Measurements from ENCODE around the gene VANGL2. TPM values are rescaled to one million over a fixed set of nuclear protein-coding genes. Genes with fewer than 3 reads are reported as not detected.
A peak's percentile ranks its signal among the peaks of the same experiment; 100 is the strongest.

The VANGL2 gene
- polyA plus RNA-seq, 1 donor from 2014 or later = 22.6 TPM

- Histone ChIP-seq H3K9ac (ENCODE audit: low read length) (no peak overlapping the region), H3K36me3 (ENCODE audit: insufficient read depth, low read length) (no peaks in the 10 kb centered on the region), H3K27ac (ENCODE audit: low read length) (peak overlapping the region; percentile 76), H3K4me2 (ENCODE audit: low read length) (no peak overlapping the region), H3K9me2 (ENCODE audit: insufficient read depth, low read length) (no peaks in the 10 kb centered on the region), H4K20me1 (ENCODE audit: insufficient read depth) (peaks cover 2% of the 10 kb centered on the region), H2AFZ (ENCODE audit: low read depth, low read length) (no peak overlapping the region), H3K4me3 (ENCODE audit: low read length) (peak overlapping the region; percentile 59), H3K9me3 (ENCODE audit: low read length) (no peaks in the 10 kb centered on the region), H3K79me2 (replicated peaks; ENCODE audit: insufficient read depth, low read length) (peaks cover 89% of the 10 kb centered on the region), H3F3A (ENCODE audit: insufficient read depth, low read length, poor library complexity, severe bottlenecking) (no peaks in the 10 kb centered on the region), H3K27me3 (ENCODE audit: insufficient read depth, low read depth, low read length) (no peaks in the 10 kb centered on the region)
- TF ChIP-seq EZH2 (IDR thresholded peaks at IDR 0.05; ENCODE audit: borderline replicate concordance, insufficient read depth, low read length, poor library complexity, severe bottlenecking) = no peak
- no peak for TF ChIP-seq CTCF (IDR thresholded peaks at IDR 0.05; ENCODE audit: poor library complexity, severe bottlenecking)
- TF ChIP-seq EP300 (conservative IDR thresholded peaks at IDR 0.05; ENCODE audit: poor library complexity, severe bottlenecking) = no peak
- TF ChIP-seq POLR2AphosphoS5 (IDR thresholded peaks at IDR 0.05) = no peak
- TF ChIP-seq TAF1 (IDR thresholded peaks at IDR 0.05; ENCODE audit: low read depth) = no peak
- no peak for TF ChIP-seq REST (IDR thresholded peaks at IDR 0.05; ENCODE audit: borderline replicate concordance)
- no peak for TF ChIP-seq RAD21 (conservative IDR thresholded peaks at IDR 0.05)
- no peak for TF ChIP-seq MXI1 (conservative IDR thresholded peaks at IDR 0.05; ENCODE audit: poor library complexity, severe bottlenecking)
- TF ChIP-seq SMC3 (conservative IDR thresholded peaks at IDR 0.05; ENCODE audit: poor library complexity) = no peak
Observed at GRCh38 chr1:160409486-160409885, 9.1 kb downstream of the VANGL2 start.

- Histone ChIP-seq H3K9ac (ENCODE audit: low read length) (peak overlapping the region; percentile 64), H3K9me2 (ENCODE audit: insufficient read depth, low read length) (no peaks in the 10 kb centered on the region), H3K4me3 (ENCODE audit: low read length) (peak overlapping the region; percentile 59), H3K27me3 (ENCODE audit: insufficient read depth, low read depth, low read length) (no peaks in the 10 kb centered on the region), H3K27ac (ENCODE audit: low read length) (peak overlapping the region; percentile 76), H3F3A (ENCODE audit: insufficient read depth, low read length, poor library complexity, severe bottlenecking) (no peaks in the 10 kb centered on the region), H3K9me3 (ENCODE audit: low read length) (no peaks in the 10 kb centered on the region), H3K79me2 (replicated peaks; ENCODE audit: insufficient read depth, low read length) (peaks cover 84% of the 10 kb centered on the region), H3K4me2 (ENCODE audit: low read length) (peak overlapping the region; percentile 49), H4K20me1 (ENCODE audit: insufficient read depth) (no peaks in the 10 kb centered on the region), H2AFZ (ENCODE audit: low read depth, low read length) (no peak overlapping the region), H3K36me3 (ENCODE audit: insufficient read depth, low read length) (no peaks in the 10 kb centered on the region)
- peak; percentile 22 for TF ChIP-seq RAD21 (conservative IDR thresholded peaks at IDR 0.05)
- peak; percentile 16 for TF ChIP-seq CTCF (IDR thresholded peaks at IDR 0.05; ENCODE audit: poor library complexity, severe bottlenecking)
- TF ChIP-seq EZH2 (IDR thresholded peaks at IDR 0.05; ENCODE audit: borderline replicate concordance, insufficient read depth, low read length, poor library complexity, severe bottlenecking) = no peak
- peak; percentile 48 for TF ChIP-seq TAF1 (IDR thresholded peaks at IDR 0.05; ENCODE audit: low read depth)
- TF ChIP-seq EP300 (conservative IDR thresholded peaks at IDR 0.05; ENCODE audit: poor library complexity, severe bottlenecking) = peak; percentile 41
- TF ChIP-seq POLR2AphosphoS5 (IDR thresholded peaks at IDR 0.05) = peak; percentile 7
- TF ChIP-seq SMC3 (conservative IDR thresholded peaks at IDR 0.05; ENCODE audit: poor library complexity) = no peak
- peak; percentile 52 for TF ChIP-seq MXI1 (conservative IDR thresholded peaks at IDR 0.05; ENCODE audit: poor library complexity, severe bottlenecking)
- peak; percentile 57 for TF ChIP-seq REST (IDR thresholded peaks at IDR 0.05; ENCODE audit: borderline replicate concordance)
Observed at GRCh38 chr1:160410406-160411005, 10.1 kb downstream of the VANGL2 start.

Data from neural cell (in vitro differentiated cells).